KOPT-K1 (cell line): Measurements from ENCODE around the gene ARMC2.
"Not testable (repeated sequence)": the region's sequence is repeated elsewhere in the genome, so short reads cannot be mapped to it uniquely, and the experiment has no call there.

ENCODE experiments used
- H3K27ac ChIP-seq: fragments of 200-600 bp; sonication (generic); 2 replicates; pipeline ENCODE4 v1.5.1; 2016; ENCODE audit warnings: antibody characterized with exemption, mild to moderate bottlenecking, low read depth, low read length; ENCODE audit not compliant: poor library complexity, severe bottlenecking
- H3K36me3 ChIP-seq: fragments of 200-600 bp; sonication (generic); 2 replicates; pipeline ENCODE4 v1.5.1; 2017; ENCODE audit warnings: antibody characterized with exemption, mild to moderate bottlenecking, low read length, moderate library complexity; ENCODE audit not compliant: insufficient read depth
- H3K9me3 ChIP-seq: fragments of 200-600 bp; sonication (generic); 2 replicates; pipeline ENCODE4 v1.5.1; 2017; ENCODE audit warnings: antibody characterized with exemption, low read length, mild to moderate bottlenecking; ENCODE audit not compliant: insufficient read depth, poor library complexity, severe bottlenecking

Gene ARMC2

DNA sequence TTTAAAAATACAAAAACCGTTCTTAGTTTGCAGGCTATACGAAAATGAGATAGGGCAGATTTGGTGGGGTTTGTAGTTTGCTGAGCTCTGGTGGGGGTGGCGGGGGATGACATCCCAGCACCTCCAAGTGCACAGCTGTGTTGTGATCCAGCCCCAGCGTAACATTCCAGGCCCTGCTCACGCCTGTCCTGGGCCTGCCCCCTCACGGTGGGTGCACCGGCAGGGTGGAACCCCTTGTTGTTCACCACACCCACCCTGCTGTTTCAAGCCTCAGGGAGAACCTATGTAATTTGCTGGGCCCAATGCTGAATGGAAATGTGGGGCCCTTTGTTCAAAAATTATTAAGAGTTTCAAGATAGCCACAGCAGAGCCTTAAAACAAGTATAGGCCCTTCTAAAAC, 25.0 kb downstream of the ARMC2 start:
- Histone ChIP-seq H3K27ac (no peak overlapping the region), H3K9me3 (no peaks in the 10 kb centered on the region), H3K36me3 (no peaks in the 10 kb centered on the region)

DNA sequence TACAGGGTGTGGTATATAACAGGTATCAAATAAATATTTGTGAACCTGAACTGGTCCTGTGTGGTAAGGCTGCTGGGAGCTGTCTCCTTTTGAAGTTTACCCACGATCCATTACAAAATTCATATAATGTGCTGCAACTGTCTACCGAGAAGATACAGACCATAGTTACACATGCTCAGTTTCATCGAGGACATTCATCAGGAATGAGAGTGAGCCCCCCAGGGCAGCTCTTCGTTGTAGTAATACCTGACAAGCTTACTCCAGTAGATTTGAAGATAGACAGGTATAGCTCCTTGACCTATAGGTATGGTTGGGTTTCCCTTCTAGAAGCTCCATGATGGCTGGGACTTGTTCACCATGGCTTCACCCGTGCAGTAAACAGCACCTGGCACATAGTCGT, 25.7 kb downstream of the ARMC2 start:
- Histone ChIP-seq H3K9me3 (no peaks in the 10 kb centered on the region), H3K27ac (no peak overlapping the region), H3K36me3 (no peaks in the 10 kb centered on the region)

DNA sequence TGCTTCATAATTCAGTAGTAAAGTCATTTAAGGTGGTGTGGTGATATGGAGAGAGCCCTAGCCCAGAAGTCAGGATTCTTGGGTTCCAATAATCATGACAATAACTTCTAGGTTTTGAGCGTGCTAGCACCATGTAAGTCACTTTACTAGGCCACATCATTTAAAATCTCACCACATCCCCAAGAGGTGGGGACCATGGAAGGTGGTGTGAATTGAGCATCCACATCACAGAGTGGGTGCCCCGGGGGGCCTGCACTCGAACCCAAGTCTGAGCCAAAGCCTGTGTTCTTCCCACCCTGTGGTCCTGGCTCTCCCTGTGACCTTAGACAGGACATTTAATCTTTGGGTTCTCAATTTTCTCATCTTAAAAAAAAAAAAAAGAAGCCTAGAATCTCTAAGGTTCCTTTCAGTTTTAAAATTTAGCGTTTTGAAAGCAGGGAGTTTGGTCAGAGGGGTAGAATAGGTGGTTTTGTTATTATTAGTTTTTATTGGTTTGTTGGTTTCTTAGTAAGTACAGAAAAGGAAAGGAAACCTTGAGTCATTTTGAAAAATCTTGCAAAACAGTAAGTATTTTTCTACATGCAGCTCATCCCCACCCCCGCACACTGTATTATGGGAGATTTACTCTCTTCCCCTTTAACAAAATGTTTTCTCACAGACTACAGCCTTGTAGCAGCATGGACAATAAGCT, 26.4 kb downstream of the ARMC2 start:
- Histone ChIP-seq H3K9me3 (no peaks in the 10 kb centered on the region), H3K27ac (no peak overlapping the region), H3K36me3 (no peaks in the 10 kb centered on the region)

DNA sequence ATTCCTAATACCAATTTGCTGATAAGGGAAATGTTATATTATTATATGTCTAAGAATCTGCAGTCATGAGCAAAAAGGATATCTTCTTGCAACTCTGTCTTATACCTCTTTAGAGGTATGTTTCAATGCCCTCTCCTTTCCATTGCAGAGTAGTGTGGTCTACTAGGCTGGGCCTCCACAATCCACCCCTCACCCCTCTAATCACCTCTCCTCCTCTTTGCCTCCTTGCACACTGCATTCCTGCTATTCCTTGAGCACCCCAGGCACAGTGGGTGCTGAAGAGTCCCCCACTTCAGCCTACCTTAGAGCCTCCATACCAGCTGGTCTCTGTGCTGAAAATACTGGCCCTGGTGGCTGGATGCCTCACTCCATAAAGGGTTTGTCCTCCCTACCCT, 26.9 kb downstream of the ARMC2 start:
- Histone ChIP-seq H3K36me3 (no peaks in the 10 kb centered on the region), H3K27ac (no peak overlapping the region), H3K9me3 (no peaks in the 10 kb centered on the region)

DNA sequence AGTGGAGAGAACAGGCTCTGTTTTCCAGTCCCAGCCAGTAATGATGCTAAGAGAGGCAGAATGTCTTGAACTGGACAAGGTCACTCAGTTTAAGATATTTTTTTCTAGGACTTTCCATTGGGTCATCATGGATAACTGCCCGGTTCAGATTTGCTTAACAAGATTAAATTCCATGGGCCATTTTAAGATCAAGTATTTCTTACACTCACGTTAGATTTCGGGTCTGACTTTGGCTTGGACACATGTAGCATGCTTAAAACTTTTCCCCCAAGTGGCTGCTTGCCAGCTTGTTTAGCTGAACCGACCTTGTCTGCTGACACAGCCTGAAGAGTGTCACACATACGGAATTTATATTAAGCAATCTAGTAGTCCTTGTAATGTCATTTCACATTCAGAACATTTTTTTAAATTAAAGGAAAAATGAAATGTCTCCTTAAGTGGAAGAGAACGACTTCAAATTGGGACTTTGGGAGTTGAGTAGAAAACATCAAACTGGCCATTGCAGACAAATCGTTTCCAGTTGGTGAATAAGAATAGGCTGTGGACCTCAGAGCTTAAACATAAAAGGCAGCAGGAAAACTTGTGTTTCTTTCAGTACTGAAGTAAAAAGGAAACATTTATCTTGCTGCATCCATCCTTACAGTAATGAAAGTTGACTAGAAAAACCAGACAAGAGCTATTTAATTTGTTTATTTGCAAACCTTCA, 29.0 kb downstream of the ARMC2 start:
- no peaks in the 10 kb centered on the region for H3K36me3 ChIP-seq
- H3K27ac ChIP-seq: no peak overlapping the region

DNA sequence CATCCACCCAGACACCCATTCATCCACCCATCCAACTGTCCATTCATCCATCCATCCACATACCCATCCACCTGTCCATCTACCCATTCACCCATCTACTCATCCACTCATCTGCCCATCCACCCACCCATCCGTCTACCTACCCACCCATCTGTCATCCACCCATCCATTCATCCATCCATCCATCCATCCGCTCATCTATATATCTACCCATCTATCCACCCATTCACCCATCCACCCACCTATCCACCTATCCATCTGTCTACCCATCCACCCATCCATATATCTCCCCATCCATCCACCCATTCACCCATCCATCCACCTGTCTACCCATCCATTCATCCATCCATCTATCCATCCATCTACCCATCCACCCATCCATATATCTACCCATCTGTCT, 30.7 kb downstream of the ARMC2 start:
- H3K36me3 ChIP-seq: no peaks in the 10 kb centered on the region
- H3K27ac ChIP-seq: no peak overlapping the region
- peaks cover 4% of the 10 kb centered on the region for H3K9me3 ChIP-seq

More for the DNA sequence above, 29.0 kb downstream of the ARMC2 start:
- H3K9me3 ChIP-seq: no peaks in the 10 kb centered on the region

DNA sequence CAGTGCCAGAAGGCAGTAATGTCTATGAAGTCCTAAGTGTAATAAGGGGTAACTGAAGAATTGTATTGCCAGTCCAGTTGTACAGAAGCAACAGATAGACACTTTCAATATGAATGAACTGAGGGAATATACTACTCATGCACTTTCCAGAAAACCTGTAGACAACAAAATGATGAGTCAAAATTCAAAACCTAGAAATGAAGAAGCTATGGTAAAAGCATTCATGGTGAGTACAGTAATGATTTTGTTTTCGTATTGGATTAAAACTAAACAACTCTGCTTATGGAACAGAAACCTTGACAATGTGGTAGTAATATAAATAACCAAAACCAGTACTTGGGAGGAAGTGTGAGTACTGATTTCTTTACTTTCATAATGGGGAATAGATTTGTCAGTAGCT, 35.0 kb downstream of the ARMC2 start:
- no peak overlapping the region for H3K27ac ChIP-seq
- peaks cover 4% of the 10 kb centered on the region for H3K9me3 ChIP-seq
- no peaks in the 10 kb centered on the region for H3K36me3 ChIP-seq

DNA sequence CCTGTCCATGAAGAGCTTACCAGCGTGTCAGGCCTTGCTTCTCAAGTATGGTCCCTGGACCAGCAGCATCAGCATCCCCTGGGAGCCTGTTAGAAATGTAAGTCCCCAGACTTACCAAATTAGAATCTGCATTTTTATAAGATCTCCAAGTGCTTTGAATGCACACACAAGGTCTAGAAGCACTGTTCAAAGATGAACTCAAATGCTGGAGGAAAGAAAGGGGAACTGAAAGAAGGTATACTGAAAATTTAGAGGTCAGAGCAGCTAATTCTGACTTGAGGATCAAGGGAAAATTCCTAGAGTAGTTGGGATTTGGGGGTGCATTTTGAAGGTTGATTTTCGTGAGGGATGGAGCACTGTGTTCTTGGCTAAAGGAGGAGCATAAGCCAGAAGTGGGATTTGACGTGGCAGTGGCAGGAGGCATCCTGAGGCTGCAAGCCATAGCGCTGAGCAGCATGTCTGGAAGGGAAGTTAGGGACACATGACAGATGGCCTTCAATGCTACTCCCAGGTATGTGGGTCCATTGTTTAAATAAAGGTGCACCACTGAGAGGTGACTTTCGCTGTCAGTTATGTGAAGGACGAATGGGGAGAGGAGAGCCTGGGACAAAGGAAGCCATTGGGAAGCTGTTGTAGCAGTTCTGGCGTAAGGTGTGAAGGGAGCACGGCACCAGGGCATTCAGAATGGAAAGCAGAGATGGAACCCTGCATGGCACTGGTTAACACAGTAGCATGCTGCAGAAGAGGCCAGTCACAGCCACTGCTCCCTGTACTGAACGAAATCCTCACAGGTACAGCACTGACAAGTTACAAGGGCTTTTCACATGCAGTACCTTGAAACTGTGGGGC, 36.2 kb downstream of the ARMC2 start:
- H3K36me3 ChIP-seq: no peaks in the 10 kb centered on the region
- H3K9me3 ChIP-seq: peaks cover 4% of the 10 kb centered on the region

DNA sequence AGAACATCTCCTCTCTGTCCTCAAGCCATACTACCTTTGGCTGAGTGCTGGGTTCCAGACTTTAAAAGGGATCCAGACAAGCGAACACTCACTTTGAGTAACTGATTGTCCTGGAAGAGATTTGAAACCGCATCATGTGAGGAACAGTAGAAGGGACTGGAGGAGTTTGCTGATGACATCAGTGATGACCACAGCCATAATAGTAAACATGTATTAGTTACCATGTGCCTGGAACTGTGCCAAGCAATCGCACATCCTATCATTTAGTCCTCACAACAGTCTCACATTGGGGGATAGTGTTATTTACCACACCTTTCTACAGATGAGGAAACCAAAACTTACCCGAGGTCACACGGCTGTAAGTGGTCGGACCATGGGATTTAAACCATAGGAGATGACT, 39.8 kb downstream of the ARMC2 start:
- Histone ChIP-seq H3K36me3 (no peaks in the 10 kb centered on the region), H3K27ac (no peak overlapping the region), H3K9me3 (no peaks in the 10 kb centered on the region)

More for the DNA sequence above, 36.2 kb downstream of the ARMC2 start:
- no peak overlapping the region for H3K27ac ChIP-seq

DNA sequence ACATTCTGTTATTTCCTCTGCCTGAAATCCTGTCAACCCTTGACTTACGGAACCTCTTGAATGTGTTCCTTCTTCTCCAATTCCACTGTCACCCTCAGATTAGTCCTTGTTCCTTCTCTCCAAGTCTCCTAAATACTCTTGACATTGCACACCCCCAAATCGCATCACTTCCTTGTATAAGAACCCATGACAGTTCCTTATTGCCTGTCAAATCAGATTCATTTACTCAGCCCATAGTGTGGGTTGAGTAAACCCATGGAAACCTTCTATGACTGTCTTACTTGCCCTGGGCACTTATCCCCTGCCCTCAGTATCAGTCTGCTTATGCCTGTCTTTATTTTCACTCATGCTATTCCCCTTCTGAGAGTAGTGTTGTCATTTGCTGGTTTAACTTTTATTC, 40.5 kb downstream of the ARMC2 start:
- Histone ChIP-seq H3K9me3 (no peaks in the 10 kb centered on the region), H3K36me3 (no peaks in the 10 kb centered on the region), H3K27ac (no peak overlapping the region)

DNA sequence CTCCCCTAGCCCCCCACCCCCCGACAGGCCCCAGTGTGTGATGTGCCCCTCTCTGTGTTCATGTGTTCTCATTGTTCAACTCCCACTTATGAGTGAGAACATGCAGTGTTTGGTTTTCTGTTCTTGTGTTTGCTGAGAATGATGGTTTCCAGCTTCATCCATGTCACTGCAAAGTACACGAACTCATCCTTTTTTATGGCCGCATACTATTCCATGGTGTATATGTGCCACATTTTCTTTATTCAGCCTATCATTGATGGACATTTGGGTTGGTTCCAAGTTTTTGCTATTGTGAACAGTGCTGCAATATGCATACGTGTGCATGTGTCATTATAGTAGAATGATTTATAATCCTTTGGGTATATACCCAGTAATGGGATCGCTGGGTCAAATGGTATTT, 42.7 kb downstream of the ARMC2 start:
- H3K36me3 ChIP-seq, H3K9me3 ChIP-seq, H3K27ac ChIP-seq: not testable (repeated sequence)

DNA sequence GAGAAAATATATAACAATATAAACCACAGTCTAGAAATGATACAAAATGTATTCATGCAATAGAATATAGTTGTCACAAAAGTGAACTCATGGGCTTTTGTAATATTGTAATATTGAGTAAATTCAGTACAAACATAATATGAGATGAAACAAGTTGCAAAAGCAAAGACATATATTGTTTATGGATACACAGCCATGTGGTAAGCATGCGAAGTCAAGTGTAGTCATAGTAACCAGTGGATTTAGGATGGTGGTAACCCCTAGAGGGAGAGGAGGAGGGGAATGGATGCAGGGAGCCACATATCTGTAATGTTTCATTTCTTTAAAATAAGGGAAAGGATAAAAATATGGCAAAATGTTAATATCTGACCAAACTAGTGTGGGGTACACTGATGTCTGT, 47.3 kb downstream of the ARMC2 start:
- Histone ChIP-seq H3K27ac (no peak overlapping the region), H3K36me3 (no peaks in the 10 kb centered on the region), H3K9me3 (no peaks in the 10 kb centered on the region)

DNA sequence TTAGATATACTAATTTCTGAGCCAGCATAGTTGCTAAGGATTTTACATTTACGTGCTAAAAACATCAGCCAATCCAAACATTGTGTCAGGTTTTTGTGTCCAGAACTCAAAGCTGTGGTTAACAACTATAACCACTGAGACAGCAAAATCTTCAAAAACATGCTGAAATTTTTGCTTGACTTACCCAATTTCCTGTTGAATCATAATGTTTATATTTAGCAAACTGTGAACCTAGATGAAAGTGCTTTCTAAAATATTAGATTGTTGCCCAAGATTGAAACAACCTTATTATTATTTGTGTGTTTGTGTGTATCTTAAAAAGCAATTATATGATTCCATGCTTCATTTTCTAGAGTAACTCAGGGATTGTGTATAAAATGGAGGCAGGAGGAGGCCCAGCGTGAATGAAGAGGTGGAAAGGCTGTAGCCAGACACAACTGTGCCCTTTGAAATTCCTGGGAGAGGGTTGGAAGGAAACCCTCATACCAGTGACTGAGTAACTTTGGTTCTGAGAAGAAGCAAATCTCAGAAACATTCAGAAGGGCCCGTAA, 48.0 kb downstream of the ARMC2 start:
- Histone ChIP-seq H3K27ac (peak overlapping the region; percentile 40), H3K36me3 (no peaks in the 10 kb centered on the region), H3K9me3 (no peaks in the 10 kb centered on the region)

DNA sequence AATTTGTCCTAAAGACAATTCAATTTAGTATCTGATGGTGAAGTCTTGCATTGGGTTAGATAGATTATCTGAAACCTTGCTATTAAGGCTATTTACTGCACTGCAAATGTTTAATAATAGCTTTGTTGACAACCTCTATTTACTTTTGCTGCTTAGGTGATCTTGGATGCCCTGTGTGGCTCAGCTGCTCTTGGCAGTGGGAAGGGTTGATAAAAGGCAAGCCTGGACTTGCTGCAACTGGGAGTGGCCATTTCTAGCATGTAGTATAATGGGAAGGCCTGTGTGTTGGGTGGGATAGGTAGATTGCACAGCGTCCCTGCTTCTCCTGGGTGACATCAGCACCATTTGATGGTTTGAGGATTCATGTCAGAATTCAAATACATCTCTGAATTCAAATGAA, 49.1 kb downstream of the ARMC2 start:
- H3K36me3 ChIP-seq: no peaks in the 10 kb centered on the region
- H3K27ac ChIP-seq: no peak overlapping the region
- H3K9me3 ChIP-seq: no peaks in the 10 kb centered on the region

DNA sequence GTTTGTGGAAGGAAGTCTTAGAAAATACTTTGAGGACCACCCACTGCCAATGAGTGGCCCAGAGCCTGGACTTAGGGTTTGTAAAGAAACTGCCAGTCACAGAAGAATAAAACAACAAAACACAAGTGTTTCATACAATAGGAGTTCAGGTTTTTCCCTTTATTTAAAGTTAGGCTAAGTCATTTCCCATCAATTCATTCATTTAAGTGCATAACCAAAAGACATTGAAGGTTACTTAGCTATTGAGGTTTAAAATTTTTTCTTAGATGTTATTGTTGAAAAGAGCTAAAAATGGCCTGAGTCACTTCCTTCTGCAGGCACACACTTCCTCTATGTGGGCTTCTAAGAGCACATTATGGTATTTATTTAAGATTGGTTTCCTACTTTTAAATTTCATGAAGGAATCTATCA, 54.2 kb downstream of the ARMC2 start:
- H3K9me3 ChIP-seq: no peaks in the 10 kb centered on the region
- H3K36me3 ChIP-seq: no peaks in the 10 kb centered on the region
- H3K27ac ChIP-seq: peak overlapping the region; percentile 34
